Measurements from ENCODE around the gene MYCL.
A peak's percentile ranks its signal among the peaks of the same experiment; 100 is the strongest.

MYCL gene

DNA sequence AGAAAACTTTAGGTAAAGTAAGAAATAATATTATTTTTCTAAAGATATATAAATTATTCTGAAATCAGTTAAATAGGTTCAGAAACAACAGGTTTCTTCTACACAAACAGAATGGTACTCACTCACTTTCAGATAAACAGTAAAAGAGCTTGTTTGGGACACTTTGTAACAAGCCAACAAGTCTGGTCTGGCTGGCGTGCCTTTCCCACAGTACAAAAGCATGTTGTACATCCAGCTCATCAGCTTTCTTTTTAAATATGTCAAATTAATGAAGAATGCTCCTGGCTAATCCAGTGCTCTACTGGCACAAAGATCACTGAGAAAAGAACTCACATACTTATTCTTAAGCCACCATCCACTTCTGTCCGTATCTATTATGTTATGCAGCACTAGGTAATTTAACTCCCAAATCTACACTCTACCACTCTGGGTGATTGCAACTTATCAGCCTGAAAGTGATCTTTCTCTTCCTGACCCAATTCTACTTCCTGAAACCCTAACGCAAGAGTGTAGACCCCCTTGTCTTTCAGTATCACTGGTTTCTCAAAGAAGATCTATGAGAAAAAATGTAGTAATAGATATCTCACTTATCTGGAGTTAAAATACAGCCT is 51.0 kb downstream of the MYCL start:
- DNase-seq = no peak

DNA sequence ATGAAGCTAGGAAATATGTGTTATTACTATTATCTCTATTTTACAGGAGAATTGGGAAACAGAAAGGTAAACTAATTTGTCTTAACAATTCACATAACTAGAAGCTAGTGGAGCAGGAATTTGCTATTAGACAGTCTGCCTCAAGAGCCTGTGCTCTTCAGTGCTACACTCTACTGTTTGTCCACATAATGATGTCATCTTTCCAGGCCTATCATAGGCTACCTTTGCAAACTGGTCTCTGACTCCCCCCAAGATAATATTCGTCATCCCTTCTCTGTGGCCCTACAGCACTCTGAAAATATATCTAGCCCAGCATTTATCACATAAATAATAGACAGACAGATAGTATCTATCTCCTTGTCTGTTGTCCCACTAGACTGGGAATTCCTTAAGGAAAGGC is 52.5 kb downstream of the MYCL start:
- DNase-seq = no peak

DNA sequence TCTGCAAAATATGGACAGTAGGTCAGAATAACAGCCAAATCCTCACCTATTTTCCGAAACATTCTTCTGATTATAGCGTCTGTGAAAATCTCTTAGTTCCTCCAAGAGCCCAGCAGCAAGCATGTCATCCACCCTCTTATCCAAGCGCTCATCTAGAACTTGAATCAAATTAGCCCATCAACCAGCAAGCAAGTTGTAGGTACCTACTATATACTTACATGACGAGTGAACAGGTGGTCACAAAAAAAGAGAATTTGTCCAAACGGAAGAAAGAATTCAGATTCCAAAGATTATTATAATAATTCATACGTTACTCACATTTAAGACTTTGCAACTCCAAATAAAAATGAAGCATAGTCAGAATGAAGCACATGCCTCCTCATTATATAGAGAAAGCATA is 53.8 kb downstream of the MYCL start:
- no peak for DNase-seq

- no peak for DNase-seq
These were observed 54.9 kb downstream of the MYCL start for GRCh38 chr1:39846796-39847195.

- peak; percentile 89 for DNase-seq
These were observed 55.8 kb downstream of the MYCL start for GRCh38 chr1:39845569-39846566.

Measured in GF-D8 (cell line).